SK-N-SH (cell line): ENCODE data around the gene SLC9A4. TPM values are rescaled to one million over a fixed set of nuclear protein-coding genes. Genes with fewer than 3 reads are reported as not detected.

Experiments used
- CTCF ChIA-PET: fragments of 300-600, 350-600 bp; formaldehyde crosslinking; extraction: SDS; loops from one replicate; lab custom pipeline; 2021; lab: Yijun Ruan, JAX
- POLR2A ChIA-PET: fragments of 350-600 bp; sonication (Branson Sonifier 250); formaldehyde crosslinking; extraction: SDS; loops from one replicate; lab custom pipeline; 2020; ENCODE audit warnings: antibody characterized with exemption, inconsistent platforms; lab: Yijun Ruan, JAX
- DNase-seq: peaks from one replicate; pipeline ENCODE4 v3.0.0; 2012
- H2AFZ ChIP-seq: fragments of 200-600 bp; sonication (generic); 2 replicates; pipeline ENCODE4 v1.8.1; 2016; ENCODE audit warnings: antibody characterized with exemption, mild to moderate bottlenecking, low read depth
- H3F3A ChIP-seq: fragments of 200-600 bp; sonication (generic); replicated peaks from 2 replicates; pipeline ENCODE3; 2016; ENCODE audit warnings: antibody characterized with exemption, mild to moderate bottlenecking; ENCODE audit not compliant: insufficient read depth
- H3K27ac ChIP-seq, 2 experiments: fragments of 200-500 bp in 1 of 2; fragments of 200-600 bp in 1 of 2; sonication (Bioruptor generic) in 1 of 2; sonication (generic), shearing (Covaris generic) in 1 of 2; 2 replicates each; pipeline versions ENCODE4 v1.5.1 to v1.6.1; 2014 to 2016; ENCODE audit warnings: low read depth in 2 of 2, inconsistent platforms in 1 of 2, low read length in 1 of 2, mild to moderate bottlenecking in 1 of 2, mixed read lengths in 1 of 2
- H3K27me3 ChIP-seq: fragments of 200-600 bp; sonication (generic), shearing (Covaris generic); 2 replicates; pipeline ENCODE4 v1.6.1; 2016; ENCODE audit warnings: mixed run types; ENCODE audit not compliant: insufficient read depth
- H3K36me3 ChIP-seq, 2 experiments: fragments of 200-500 bp in 1 of 2; fragments of 200-600 bp in 1 of 2; sonication (Bioruptor generic) in 1 of 2; sonication (generic) in 1 of 2; replicated peaks in 1 of 2; 2 replicates each; pipeline versions ENCODE3 to v1.5.1; 2014 to 2016; ENCODE audit warnings: low read length in 1 of 2, mild to moderate bottlenecking in 1 of 2; ENCODE audit not compliant: insufficient read depth in 2 of 2, control insufficient read depth in 1 of 2
- H3K4me1 ChIP-seq, 2 experiments: fragments of 200-500 bp in 1 of 2; fragments of 200-600 bp in 1 of 2; sonication (Bioruptor generic) in 1 of 2; sonication (generic), shearing (Covaris generic) in 1 of 2; 2 replicates each; pipeline versions ENCODE4 v1.5.1 to v1.6.1; 2014 to 2016; ENCODE audit warnings: low read depth in 1 of 2, low read length in 1 of 2, mixed run types in 1 of 2; ENCODE audit not compliant: insufficient read depth in 2 of 2, control insufficient read depth in 1 of 2
- H3K4me2 ChIP-seq: fragments of 200-600 bp; sonication (generic), shearing (Covaris generic); 2 replicates; pipeline ENCODE4 v1.6.1; 2017; ENCODE audit warnings: mixed run types
- H3K4me3 ChIP-seq, 2 experiments: fragments of 200-500 bp in 1 of 2; fragments of 200-600 bp in 1 of 2; sonication (Bioruptor generic) in 1 of 2; sonication (generic), shearing (Covaris generic) in 1 of 2; 2 replicates each; pipeline versions ENCODE4 v1.5.1 to v1.8.1; 2014 to 2016; ENCODE audit warnings: low read depth in 2 of 2, inconsistent platforms in 1 of 2, low read length in 1 of 2, mild to moderate bottlenecking in 1 of 2, mixed read lengths in 1 of 2, moderate library complexity in 1 of 2
- H3K79me2 ChIP-seq: fragments of 200-600 bp; sonication (generic); 2 replicates; pipeline ENCODE4 v1.8.1; 2017; ENCODE audit warnings: mild to moderate bottlenecking; ENCODE audit not compliant: insufficient read depth
- H3K9ac ChIP-seq: fragments of 200-600 bp; sonication (generic); 2 replicates; pipeline ENCODE4 v1.6.1; 2017; ENCODE audit warnings: mixed run types
- H3K9me2 ChIP-seq: fragments of 200-600 bp; sonication (generic); 2 replicates; pipeline ENCODE4 v1.6.1; 2017; ENCODE audit warnings: mixed run types
- H3K9me3 ChIP-seq: fragments of 200-600 bp; sonication (generic); 2 replicates; pipeline ENCODE4 v1.6.1; 2017; ENCODE audit warnings: mixed run types, mild to moderate bottlenecking, moderate library complexity
- H4K20me1 ChIP-seq: fragments of 200-600 bp; sonication (generic); 2 replicates; pipeline ENCODE4 v1.6.1; 2017; ENCODE audit warnings: mild to moderate bottlenecking, mixed run types; ENCODE audit not compliant: insufficient read depth
- CHD2 ChIP-seq: fragments of 150-350 bp; IDR thresholded peaks from 2 replicates; pipeline ENCODE4 v1.6.1; 2018; ENCODE audit warnings: low read length; ENCODE audit not compliant: partially characterized antibody
- ELF1 ChIP-seq: IDR thresholded peaks from 2 replicates; pipeline ENCODE4 v1.4.0; 2012
- EP300 ChIP-seq, 2 experiments: IDR thresholded peaks; 2 replicates each; pipeline versions ENCODE4 v1.4.0 to v1.6.1; 2012; ENCODE audit warnings: borderline replicate concordance in 1 of 2, low read depth in 1 of 2, low read length in 1 of 2
- FOSL2 ChIP-seq: IDR thresholded peaks from 2 replicates; pipeline ENCODE4 v1.4.0; 2012; ENCODE audit warnings: low read depth, mild to moderate bottlenecking, moderate library complexity, borderline replicate concordance
- FOXM1 ChIP-seq: IDR thresholded peaks from 2 replicates; pipeline ENCODE4 v1.4.0; 2012; ENCODE audit warnings: low read depth, mild to moderate bottlenecking
- GATA2 ChIP-seq: sonication (generic); formaldehyde crosslinking; IDR thresholded peaks from 2 replicates; pipeline ENCODE4 v1.5.0; 2020; ENCODE audit warnings: mild to moderate bottlenecking, missing genetic modification reagents
- JUND ChIP-seq: IDR thresholded peaks from 2 replicates; pipeline ENCODE4 v1.4.0; 2012
- MEF2A ChIP-seq: IDR thresholded peaks from 2 replicates; pipeline ENCODE4 v1.4.0; 2012; ENCODE audit warnings: low read depth, borderline replicate concordance
- MXI1 ChIP-seq: IDR thresholded peaks from 2 replicates; pipeline ENCODE4 v1.6.1; 2012; ENCODE audit warnings: mild to moderate bottlenecking, low read depth, low read length, improper control_type of control experiment
- NRF1 ChIP-seq: IDR thresholded peaks from 2 replicates; pipeline ENCODE4 v1.6.1; 2012; ENCODE audit warnings: low read depth, mild to moderate bottlenecking, low read length
- POLR2AphosphoS5 ChIP-seq: IDR thresholded peaks from 2 replicates; pipeline ENCODE4 v1.6.1; 2012; ENCODE audit warnings: low read depth, low read length
- RFX5 ChIP-seq: IDR thresholded peaks from 2 replicates; pipeline ENCODE4 v1.6.1; 2012; ENCODE audit warnings: mild to moderate bottlenecking, improper control_type of control experiment, low read length
- RXRA ChIP-seq: IDR thresholded peaks from 2 replicates; pipeline ENCODE4 v1.4.0; 2012; ENCODE audit warnings: low read depth, mild to moderate bottlenecking, borderline replicate concordance
- SIN3A ChIP-seq: IDR thresholded peaks from 2 replicates; pipeline ENCODE4 v1.6.1; 2012; ENCODE audit warnings: low read depth, mild to moderate bottlenecking, low read length, moderate library complexity, borderline replicate concordance
- WGBS: methylation state at CpG from one replicate; pipeline ENCODE4 v1.1.6; 2017; ENCODE audit warnings: low lambda C conversion rate; 5-methylcytosine and 5-hydroxymethylcytosine counted together
- polyA plus RNA-seq, 3 experiments: library from polyadenylated mRNA; depleted of rRNA; stranded (reverse); fragments of >200 nt; gene quantifications; 2 replicates each; pipeline ENCODE4 v1.2.3, GENCODE V29; 2012
- TF ChIP-seq, protein P1 (sequence below): IDR thresholded peaks from 2 replicates; pipeline ENCODE4 v1.6.1; 2012; ENCODE audit warnings: mild to moderate bottlenecking, low read depth, low read length, moderate library complexity
- TF ChIP-seq, protein P2 (sequence below): IDR thresholded peaks from 2 replicates; pipeline ENCODE4 v1.4.0; 2012; ENCODE audit warnings: low read depth, borderline replicate concordance

The SLC9A4 gene
- polyA plus RNA-seq, 1 of the 3 experiments (the other 2 are of a cell fraction) = 0.07 TPM

DNA sequence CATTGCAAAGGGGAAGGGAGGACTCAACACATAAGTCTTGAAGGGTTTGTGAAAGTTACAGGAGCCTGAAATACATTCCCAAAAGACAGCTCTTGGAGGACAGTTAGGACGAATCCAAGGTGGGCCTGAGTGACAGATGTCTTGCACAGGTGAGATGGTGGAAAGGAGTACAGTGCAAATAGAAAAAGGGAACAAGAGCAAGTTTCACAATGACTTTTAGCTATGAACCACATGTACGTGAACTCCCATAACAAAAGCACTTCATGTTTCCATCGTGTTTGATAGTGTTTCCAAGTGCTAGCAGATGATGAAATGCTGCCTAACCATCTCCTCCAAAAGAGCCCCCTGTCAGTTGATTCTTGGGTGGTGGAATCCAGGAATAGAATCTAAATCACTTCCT lies 48.3 kb upstream of the SLC9A4 start (continued):
- TF ChIP-seq, protein P1, sequence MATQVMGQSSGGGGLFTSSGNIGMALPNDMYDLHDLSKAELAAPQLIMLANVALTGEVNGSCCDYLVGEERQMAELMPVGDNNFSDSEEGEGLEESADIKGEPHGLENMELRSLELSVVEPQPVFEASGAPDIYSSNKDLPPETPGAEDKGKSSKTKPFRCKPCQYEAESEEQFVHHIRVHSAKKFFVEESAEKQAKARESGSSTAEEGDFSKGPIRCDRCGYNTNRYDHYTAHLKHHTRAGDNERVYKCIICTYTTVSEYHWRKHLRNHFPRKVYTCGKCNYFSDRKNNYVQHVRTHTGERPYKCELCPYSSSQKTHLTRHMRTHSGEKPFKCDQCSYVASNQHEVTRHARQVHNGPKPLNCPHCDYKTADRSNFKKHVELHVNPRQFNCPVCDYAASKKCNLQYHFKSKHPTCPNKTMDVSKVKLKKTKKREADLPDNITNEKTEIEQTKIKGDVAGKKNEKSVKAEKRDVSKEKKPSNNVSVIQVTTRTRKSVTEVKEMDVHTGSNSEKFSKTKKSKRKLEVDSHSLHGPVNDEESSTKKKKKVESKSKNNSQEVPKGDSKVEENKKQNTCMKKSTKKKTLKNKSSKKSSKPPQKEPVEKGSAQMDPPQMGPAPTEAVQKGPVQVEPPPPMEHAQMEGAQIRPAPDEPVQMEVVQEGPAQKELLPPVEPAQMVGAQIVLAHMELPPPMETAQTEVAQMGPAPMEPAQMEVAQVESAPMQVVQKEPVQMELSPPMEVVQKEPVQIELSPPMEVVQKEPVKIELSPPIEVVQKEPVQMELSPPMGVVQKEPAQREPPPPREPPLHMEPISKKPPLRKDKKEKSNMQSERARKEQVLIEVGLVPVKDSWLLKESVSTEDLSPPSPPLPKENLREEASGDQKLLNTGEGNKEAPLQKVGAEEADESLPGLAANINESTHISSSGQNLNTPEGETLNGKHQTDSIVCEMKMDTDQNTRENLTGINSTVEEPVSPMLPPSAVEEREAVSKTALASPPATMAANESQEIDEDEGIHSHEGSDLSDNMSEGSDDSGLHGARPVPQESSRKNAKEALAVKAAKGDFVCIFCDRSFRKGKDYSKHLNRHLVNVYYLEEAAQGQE = no peak
- TF ChIP-seq ELF1 = no peak
- TF ChIP-seq, all 33 proteins: peak for 0

DNA sequence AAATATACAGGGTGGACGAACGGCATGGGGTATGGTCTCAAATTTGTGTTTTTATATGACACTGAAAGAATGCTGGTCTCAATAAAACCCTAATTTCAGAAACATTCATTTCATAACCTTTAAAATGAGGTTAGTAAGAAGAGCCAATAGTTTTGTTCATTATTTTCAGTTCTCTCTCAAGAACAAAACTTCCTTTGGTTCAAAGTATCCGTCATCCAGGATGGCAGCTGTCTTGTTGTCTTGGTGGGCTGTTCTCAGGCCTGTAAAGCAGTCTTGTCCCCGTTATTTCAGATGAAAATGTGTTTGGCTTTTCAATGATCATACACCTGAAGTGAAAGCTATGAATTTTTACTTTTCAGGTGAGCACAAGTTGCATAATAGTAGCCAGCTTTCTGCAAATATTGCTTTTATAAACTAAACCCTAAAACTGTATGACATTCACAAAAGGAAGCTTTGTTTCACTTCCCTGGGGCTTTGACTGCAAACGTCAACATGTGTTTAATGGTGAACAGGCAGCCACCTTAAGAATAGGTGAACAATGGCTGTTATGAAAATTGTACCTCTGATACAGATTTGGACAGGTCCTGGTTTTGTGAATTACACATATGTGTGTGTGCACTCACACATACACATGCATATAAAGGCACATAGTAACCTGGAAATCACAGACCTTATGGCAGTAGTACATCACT lies 47.4 kb upstream of the SLC9A4 start:
- WGBS = 3% methylated on average over 5 of the region's 5 CpGs
- TF ChIP-seq GATA2 (CRISPR knock-in tag) (no peak), SIN3A (no peak), POLR2AphosphoS5 (no peak), CHD2 (no peak), FOXM1 (no peak), ELF1 (no peak), FOSL2 (no peak), EP300 (IDR thresholded peaks at IDR 0.05; ENCODE audit: borderline replicate concordance in 1 of 2, low read depth in 1 of 2, low read length in 1 of 2) (no peak), MXI1 (no peak), MEF2A (no peak), RXRA (no peak), RFX5 (no peak), NRF1 (no peak), JUND (no peak)
- TF ChIP-seq, protein P2, sequence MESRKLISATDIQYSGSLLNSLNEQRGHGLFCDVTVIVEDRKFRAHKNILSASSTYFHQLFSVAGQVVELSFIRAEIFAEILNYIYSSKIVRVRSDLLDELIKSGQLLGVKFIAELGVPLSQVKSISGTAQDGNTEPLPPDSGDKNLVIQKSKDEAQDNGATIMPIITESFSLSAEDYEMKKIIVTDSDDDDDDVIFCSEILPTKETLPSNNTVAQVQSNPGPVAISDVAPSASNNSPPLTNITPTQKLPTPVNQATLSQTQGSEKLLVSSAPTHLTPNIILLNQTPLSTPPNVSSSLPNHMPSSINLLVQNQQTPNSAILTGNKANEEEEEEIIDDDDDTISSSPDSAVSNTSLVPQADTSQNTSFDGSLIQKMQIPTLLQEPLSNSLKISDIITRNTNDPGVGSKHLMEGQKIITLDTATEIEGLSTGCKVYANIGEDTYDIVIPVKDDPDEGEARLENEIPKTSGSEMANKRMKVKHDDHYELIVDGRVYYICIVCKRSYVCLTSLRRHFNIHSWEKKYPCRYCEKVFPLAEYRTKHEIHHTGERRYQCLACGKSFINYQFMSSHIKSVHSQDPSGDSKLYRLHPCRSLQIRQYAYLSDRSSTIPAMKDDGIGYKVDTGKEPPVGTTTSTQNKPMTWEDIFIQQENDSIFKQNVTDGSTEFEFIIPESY = no peak
- CTCF ChIA-PET = no interaction called here

More for the DNA sequence above, 47.4 kb upstream of the SLC9A4 start:
- H3K4me3 ChIP-seq = no peak overlapping the region
- H3K36me3 ChIP-seq = no peaks in the 10 kb centered on the region
- no peaks in the 10 kb centered on the region for H3K4me1 ChIP-seq
- no peaks in the 10 kb centered on the region; the same call in 1 of the 2 replicates for H3K9me2 ChIP-seq
- H3K79me2 ChIP-seq = no peaks in the 10 kb centered on the region
- no peaks in the 10 kb centered on the region for H3F3A ChIP-seq
- no peaks in the 10 kb centered on the region for H4K20me1 ChIP-seq
- H3K9ac ChIP-seq = no peak overlapping the region
- no peaks in the 10 kb centered on the region for H3K9me3 ChIP-seq
- POLR2A ChIA-PET = no interaction called here
- no peak overlapping the region for H3K4me2 ChIP-seq
- H3K27me3 ChIP-seq = no peaks in the 10 kb centered on the region; the same call in 1 of the 2 replicates
- H2AFZ ChIP-seq = no peak overlapping the region
- DNase-seq = no peak
- no peak overlapping the region for H3K27ac ChIP-seq
